Prostate gland (tissue), 2 donors: ENCODE results near the gene SELENOO. TPM values are rescaled to one million over a fixed set of nuclear protein-coding genes. Genes with fewer than 3 reads are reported as not detected.

Experiments used
- DNase-seq: peaks from one replicate; pipeline ENCODE4 v3.0.0-alpha.2; 2019; ENCODE audit warnings: low spot score
- H3K27ac ChIP-seq, 2 donors: fragments of 200-600 bp; sonication (generic); 2 replicates each; pipeline ENCODE4 v1.5.1; 2017 to 2019
- H3K27me3 ChIP-seq: fragments of 200-600 bp; sonication (generic); replicated peaks from 2 replicates; pipeline ENCODE4 v1.5.1; 2019; ENCODE audit not compliant: insufficient read depth
- H3K36me3 ChIP-seq, 2 donors: fragments of 200-600 bp; sonication (generic); 1 replicate in 1 of 2; 2 replicates in 1 of 2; pipeline versions ENCODE4 v1.5.1 to v1.8.1; 2017 to 2019
- H3K4me1 ChIP-seq: fragments of 200-600 bp; sonication (generic); replicated peaks from 2 replicates; pipeline ENCODE4 v1.5.1; 2019
- H3K4me3 ChIP-seq, 2 donors: fragments of 200-600 bp; sonication (generic); 2 replicates each; pipeline ENCODE4 v1.5.1; 2017 to 2019
- H3K9me3 ChIP-seq: fragments of 200-600 bp; sonication (generic); 2 replicates; pipeline ENCODE4 v1.5.1; 2017
- POLR2A ChIP-seq: fragments of 450-650 bp; IDR thresholded peaks from one replicate; pipeline ENCODE4 v1.6.1; 2016; ENCODE audit warnings: antibody characterized with exemption, mild to moderate bottlenecking
- POLR2AphosphoS5 ChIP-seq: sonication (generic); formaldehyde crosslinking; IDR thresholded peaks from one replicate; pipeline ENCODE4 v1.6.1; 2017; ENCODE audit warnings: antibody characterized with exemption
- whole genome bisulfite sequencing: methylation state at CpG from one replicate; pipeline ENCODE4 v1.1.5; 2018; 5-methylcytosine and 5-hydroxymethylcytosine counted together
- intact Hi-C: fragments of 100-400 bp; cut with DNase I; formaldehyde crosslinking; loops from one replicate; pipeline ENCODE4 v1.14.2; 2022
- total RNA-seq, 2 donors: library from RNA; depleted of rRNA; stranded (reverse); fragments of >200 nt; gene quantifications; one replicate each; pipeline ENCODE4 v1.1.0, GENCODE V29; 2016
- TF ChIP-seq, protein P1 (sequence below), 4 experiments: fragments of 200-600 bp in 2 of 4; fragments of 450-650 bp in 2 of 4; sonication (generic) in 2 of 4; IDR thresholded peaks; 1 replicate in 3 of 4; 2 replicates in 1 of 4; pipeline ENCODE4 v1.5.1; 2016 to 2019; ENCODE audit warnings: antibody characterized with exemption in 4 of 4, mild to moderate bottlenecking in 2 of 4, moderate library complexity in 2 of 4

Gene SELENOO
- total RNA-seq, 2 donors from 2014 or later: 51.8 to 58.5 TPM

GRCh38 chr22:50262460-50262911 is 61.7 kb downstream of the SELENOO start:
- Histone ChIP-seq H3K27ac (no peak overlapping the region), H3K27me3 (no peaks in the 10 kb centered on the region), H3K9me3 (no peaks in the 10 kb centered on the region), H3K36me3 (no peaks in the 10 kb centered on the region), H3K4me3 (no peak overlapping the region), H3K4me1 (peaks cover 4% of the 10 kb centered on the region)
- intact Hi-C loops: no loop called here
- TF ChIP-seq, protein P1, sequence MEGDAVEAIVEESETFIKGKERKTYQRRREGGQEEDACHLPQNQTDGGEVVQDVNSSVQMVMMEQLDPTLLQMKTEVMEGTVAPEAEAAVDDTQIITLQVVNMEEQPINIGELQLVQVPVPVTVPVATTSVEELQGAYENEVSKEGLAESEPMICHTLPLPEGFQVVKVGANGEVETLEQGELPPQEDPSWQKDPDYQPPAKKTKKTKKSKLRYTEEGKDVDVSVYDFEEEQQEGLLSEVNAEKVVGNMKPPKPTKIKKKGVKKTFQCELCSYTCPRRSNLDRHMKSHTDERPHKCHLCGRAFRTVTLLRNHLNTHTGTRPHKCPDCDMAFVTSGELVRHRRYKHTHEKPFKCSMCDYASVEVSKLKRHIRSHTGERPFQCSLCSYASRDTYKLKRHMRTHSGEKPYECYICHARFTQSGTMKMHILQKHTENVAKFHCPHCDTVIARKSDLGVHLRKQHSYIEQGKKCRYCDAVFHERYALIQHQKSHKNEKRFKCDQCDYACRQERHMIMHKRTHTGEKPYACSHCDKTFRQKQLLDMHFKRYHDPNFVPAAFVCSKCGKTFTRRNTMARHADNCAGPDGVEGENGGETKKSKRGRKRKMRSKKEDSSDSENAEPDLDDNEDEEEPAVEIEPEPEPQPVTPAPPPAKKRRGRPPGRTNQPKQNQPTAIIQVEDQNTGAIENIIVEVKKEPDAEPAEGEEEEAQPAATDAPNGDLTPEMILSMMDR (IDR thresholded peaks at IDR 0.05): no peak
- no peak for TF ChIP-seq POLR2A
- DNase-seq: no peak
- 76% methylated on average over 7 of the region's 7 CpGs for WGBS

GRCh38 chr22:50262973-50263617 is 62.3 kb downstream of the SELENOO start:
- intact Hi-C loops: no loop called here

DNA sequence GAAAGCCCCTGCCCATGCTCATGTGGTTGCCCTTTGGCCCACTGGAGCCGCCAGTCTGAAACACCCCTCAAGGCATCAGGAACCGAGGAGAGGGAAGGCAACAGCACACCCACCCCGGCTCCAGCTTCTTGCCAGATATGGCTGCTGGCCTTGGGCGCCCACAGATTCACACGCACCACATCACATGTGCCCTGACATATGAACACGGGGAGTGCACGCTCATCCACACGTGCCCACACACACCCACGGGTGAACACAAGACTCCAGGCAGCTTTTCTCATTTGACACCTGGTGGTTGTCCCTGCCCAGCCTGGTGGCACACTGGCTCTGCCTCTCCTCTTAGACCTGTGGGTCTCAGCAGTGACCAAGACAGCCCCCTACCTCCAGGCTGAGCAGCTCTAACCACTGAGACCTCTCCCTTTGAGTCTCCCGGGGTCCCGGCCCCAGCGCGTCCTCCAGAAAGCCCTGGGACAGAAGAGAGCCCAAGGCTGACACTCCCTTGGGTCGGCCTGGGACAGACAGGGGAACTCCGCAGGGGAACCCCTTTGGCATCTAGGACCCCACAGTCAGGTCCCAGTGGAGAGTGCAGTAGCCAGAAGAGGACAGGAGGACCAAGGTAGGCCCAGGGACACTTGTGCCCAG is 63.4 kb downstream of the SELENOO start:
- Histone ChIP-seq H3K4me1 (peaks cover 14% of the 10 kb centered on the region), H3K36me3 (no peaks in the 10 kb centered on the region), H3K27ac (no peak overlapping the region), H3K27me3 (no peaks in the 10 kb centered on the region), H3K9me3 (no peaks in the 10 kb centered on the region), H3K4me3 (no peak overlapping the region)
- intact Hi-C loops: no loop called here
- TF ChIP-seq, protein P1 (IDR thresholded peaks at IDR 0.05): no peak
- TF ChIP-seq POLR2A (no peak), POLR2AphosphoS5 (no peak)
- no peak for DNase-seq
- 91% methylated on average over 15 of the region's 15 CpGs for whole genome bisulfite sequencing

More at GRCh38 chr22:50262973-50263617, 62.3 kb downstream of the SELENOO start:
- Histone ChIP-seq H3K4me1 (peaks cover 8% of the 10 kb centered on the region), H3K27me3 (no peaks in the 10 kb centered on the region), H3K9me3 (no peaks in the 10 kb centered on the region), H3K36me3 (no peaks in the 10 kb centered on the region), H3K4me3 (no peak overlapping the region), H3K27ac (no peak overlapping the region)
- WGBS: 81% methylated on average over 9 of the region's 9 CpGs
- TF ChIP-seq, protein P1 (IDR thresholded peaks at IDR 0.05): no peak
- TF ChIP-seq POLR2A: no peak
- no peak for DNase-seq

DNA sequence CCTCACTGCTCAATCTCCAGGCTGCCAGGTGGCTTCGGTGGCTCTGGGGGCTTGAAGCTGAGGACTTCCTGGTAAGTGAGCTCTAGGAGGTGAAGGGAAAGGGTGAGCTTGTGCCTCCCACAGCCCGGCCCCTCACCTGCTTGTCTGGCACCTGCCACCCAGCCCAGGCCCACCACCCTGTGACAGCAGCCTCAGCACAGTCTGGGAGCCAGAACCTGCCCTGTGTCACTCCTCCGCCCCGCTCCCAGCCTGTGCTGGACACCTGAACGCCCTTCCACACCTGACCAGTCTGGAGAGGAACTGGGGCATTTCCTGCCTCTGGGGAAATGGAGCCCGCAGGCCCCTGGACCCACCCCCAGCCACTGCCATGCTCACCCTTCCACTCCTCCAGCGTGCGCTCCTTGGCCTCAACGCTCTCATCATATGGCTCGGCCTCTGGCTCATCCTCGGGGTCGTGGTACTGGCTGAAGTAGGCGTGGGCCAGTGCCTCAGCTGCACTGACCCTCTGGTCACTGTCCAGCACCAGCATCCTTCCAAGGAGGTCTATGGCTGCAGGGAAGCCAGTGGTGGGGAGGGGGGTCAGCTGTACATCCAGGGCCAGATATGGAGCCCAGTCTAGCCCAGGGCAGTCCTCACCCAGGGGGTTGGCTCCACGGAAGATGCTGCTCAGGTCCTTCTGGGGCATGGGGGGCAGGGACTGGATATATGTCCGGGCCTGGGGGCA is 64.3 kb downstream of the SELENOO start:
- Histone ChIP-seq H3K9me3 (no peaks in the 10 kb centered on the region), H3K36me3 (no peaks in the 10 kb centered on the region), H3K4me1 (peaks cover 14% of the 10 kb centered on the region), H3K27me3 (no peaks in the 10 kb centered on the region), H3K4me3 (no peak overlapping the region), H3K27ac (no peak overlapping the region)
- intact Hi-C loops: no loop called here
- TF ChIP-seq, protein P1 (IDR thresholded peaks at IDR 0.05): no peak
- no peak for TF ChIP-seq POLR2A
- no peak for TF ChIP-seq POLR2AphosphoS5
- no peak for DNase-seq
- 87% methylated on average over 15 of the region's 15 CpGs for WGBS
